ENCODE results near the gene NFKB1.

GRCh38 chr4:102533348-102533747 is 32.2 kb downstream of the NFKB1 start:
- TF ChIP-seq CTCF (IDR thresholded peaks at IDR 0.05; ENCODE audit: poor library complexity, severe bottlenecking) = no peak
- no peak for TF ChIP-seq TAF1 (IDR thresholded peaks at IDR 0.05; ENCODE audit: low read depth)
- no peak for TF ChIP-seq POLR2AphosphoS5 (IDR thresholded peaks at IDR 0.05)
- TF ChIP-seq EP300 (conservative IDR thresholded peaks at IDR 0.05; ENCODE audit: poor library complexity, severe bottlenecking) = no peak
- no peak for TF ChIP-seq EZH2 (IDR thresholded peaks at IDR 0.05; ENCODE audit: borderline replicate concordance, insufficient read depth, low read length, poor library complexity, severe bottlenecking)
- TF ChIP-seq RAD21 (conservative IDR thresholded peaks at IDR 0.05) = no peak
- no peak for TF ChIP-seq MXI1 (conservative IDR thresholded peaks at IDR 0.05; ENCODE audit: poor library complexity, severe bottlenecking)
- TF ChIP-seq REST (IDR thresholded peaks at IDR 0.05; ENCODE audit: borderline replicate concordance) = no peak
- TF ChIP-seq SMC3 (conservative IDR thresholded peaks at IDR 0.05; ENCODE audit: poor library complexity) = no peak
